Breast epithelium (tissue), 3 donors: ENCODE measurements around the gene ZDHHC21.

Source experiments
- POLR2A ChIP-seq: fragments of 450-650 bp; IDR thresholded peaks from one replicate; pipeline ENCODE4 v1.6.1; 2016; ENCODE audit warnings: antibody characterized with exemption, mild to moderate bottlenecking, moderate library complexity
- POLR2AphosphoS5 ChIP-seq, 3 donors: sonication (generic); formaldehyde crosslinking; IDR thresholded peaks; one replicate each; pipeline ENCODE4 v1.6.1; 2017; ENCODE audit warnings: antibody characterized with exemption in 3 of 3
- TF ChIP-seq, protein P1 (sequence below), 3 donors: fragments of 450-650 bp; IDR thresholded peaks; one replicate each; pipeline ENCODE4 v1.5.1; 2016 to 2017; ENCODE audit warnings: antibody characterized with exemption in 3 of 3, mild to moderate bottlenecking in 3 of 3, moderate library complexity in 3 of 3

DNA sequence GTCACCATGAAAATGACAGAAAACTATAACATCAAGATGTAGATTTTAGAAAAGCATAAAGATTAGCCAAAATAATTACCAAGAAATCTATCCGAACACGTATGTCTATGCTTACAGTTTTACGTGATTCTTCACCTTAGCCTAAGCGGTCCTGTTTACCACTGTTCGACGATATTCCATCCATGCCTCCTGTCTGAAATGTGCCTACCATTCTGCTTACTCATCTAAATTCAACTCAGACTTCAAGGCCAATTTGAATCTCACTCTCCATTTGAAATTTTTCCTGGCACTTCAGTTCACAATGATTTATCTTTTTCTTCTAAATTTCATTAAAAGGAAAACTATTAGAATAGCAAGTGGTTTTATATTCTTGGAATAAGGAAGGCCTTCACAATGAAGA is 15.4 kb downstream of the ZDHHC21 start:
- TF ChIP-seq POLR2A (no peak), POLR2AphosphoS5 (IDR thresholded peaks at IDR 0.05) (no peak)
- TF ChIP-seq, protein P1, sequence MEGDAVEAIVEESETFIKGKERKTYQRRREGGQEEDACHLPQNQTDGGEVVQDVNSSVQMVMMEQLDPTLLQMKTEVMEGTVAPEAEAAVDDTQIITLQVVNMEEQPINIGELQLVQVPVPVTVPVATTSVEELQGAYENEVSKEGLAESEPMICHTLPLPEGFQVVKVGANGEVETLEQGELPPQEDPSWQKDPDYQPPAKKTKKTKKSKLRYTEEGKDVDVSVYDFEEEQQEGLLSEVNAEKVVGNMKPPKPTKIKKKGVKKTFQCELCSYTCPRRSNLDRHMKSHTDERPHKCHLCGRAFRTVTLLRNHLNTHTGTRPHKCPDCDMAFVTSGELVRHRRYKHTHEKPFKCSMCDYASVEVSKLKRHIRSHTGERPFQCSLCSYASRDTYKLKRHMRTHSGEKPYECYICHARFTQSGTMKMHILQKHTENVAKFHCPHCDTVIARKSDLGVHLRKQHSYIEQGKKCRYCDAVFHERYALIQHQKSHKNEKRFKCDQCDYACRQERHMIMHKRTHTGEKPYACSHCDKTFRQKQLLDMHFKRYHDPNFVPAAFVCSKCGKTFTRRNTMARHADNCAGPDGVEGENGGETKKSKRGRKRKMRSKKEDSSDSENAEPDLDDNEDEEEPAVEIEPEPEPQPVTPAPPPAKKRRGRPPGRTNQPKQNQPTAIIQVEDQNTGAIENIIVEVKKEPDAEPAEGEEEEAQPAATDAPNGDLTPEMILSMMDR (IDR thresholded peaks at IDR 0.05), result no peak
